ENCODE results near the gene PTPRO.

Gene PTPRO

GRCh38 chr12:15646581-15646980, 324.3 kb downstream of the PTPRO start:
- no peak overlapping the region for H3K4me3 ChIP-seq (ENCODE audit: low read depth, low read length)
- DNase-seq (ENCODE audit: low read depth), result no peak
- TF ChIP-seq MYC (IDR thresholded peaks at IDR 0.05; ENCODE audit: low read depth, low read length), result no peak
- TF ChIP-seq, protein P1, sequence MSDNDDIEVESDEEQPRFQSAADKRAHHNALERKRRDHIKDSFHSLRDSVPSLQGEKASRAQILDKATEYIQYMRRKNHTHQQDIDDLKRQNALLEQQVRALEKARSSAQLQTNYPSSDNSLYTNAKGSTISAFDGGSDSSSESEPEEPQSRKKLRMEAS (IDR thresholded peaks at IDR 0.05; ENCODE audit: low read depth, low read length), result no peak
- TF ChIP-seq, protein P2, sequence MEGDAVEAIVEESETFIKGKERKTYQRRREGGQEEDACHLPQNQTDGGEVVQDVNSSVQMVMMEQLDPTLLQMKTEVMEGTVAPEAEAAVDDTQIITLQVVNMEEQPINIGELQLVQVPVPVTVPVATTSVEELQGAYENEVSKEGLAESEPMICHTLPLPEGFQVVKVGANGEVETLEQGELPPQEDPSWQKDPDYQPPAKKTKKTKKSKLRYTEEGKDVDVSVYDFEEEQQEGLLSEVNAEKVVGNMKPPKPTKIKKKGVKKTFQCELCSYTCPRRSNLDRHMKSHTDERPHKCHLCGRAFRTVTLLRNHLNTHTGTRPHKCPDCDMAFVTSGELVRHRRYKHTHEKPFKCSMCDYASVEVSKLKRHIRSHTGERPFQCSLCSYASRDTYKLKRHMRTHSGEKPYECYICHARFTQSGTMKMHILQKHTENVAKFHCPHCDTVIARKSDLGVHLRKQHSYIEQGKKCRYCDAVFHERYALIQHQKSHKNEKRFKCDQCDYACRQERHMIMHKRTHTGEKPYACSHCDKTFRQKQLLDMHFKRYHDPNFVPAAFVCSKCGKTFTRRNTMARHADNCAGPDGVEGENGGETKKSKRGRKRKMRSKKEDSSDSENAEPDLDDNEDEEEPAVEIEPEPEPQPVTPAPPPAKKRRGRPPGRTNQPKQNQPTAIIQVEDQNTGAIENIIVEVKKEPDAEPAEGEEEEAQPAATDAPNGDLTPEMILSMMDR (IDR thresholded peaks at IDR 0.05; ENCODE audit: low read depth, low read length), result no peak
- no peak for TF ChIP-seq POLR2A (IDR thresholded peaks at IDR 0.05; ENCODE audit: extremely low read depth, insufficient read length)

Data from NB4 (cell line).